PFSK-1 (cell line): ENCODE results near the gene DGKB.

Experiments
- POLR2AphosphoS5 ChIP-seq: IDR thresholded peaks from 2 replicates; pipeline ENCODE4 v1.6.1; 2012; ENCODE audit warnings: low read depth, mild to moderate bottlenecking, control low read depth, low read length, moderate library complexity
- REST ChIP-seq, 2 experiments: IDR thresholded peaks; 2 replicates each; pipeline versions ENCODE4 v1.6.1 to v1.8.0; 2011 to 2012; ENCODE audit warnings: low read depth in 2 of 2, low read length in 2 of 2, control low read depth in 1 of 2, inconsistent platforms in 1 of 2, mild to moderate bottlenecking in 1 of 2, moderate library complexity in 1 of 2; ENCODE audit not compliant: insufficient read depth in 1 of 2
- SIN3A ChIP-seq: IDR thresholded peaks from 2 replicates; pipeline ENCODE4 v1.6.1; 2012; ENCODE audit warnings: mild to moderate bottlenecking, low read length, moderate library complexity, borderline replicate concordance; ENCODE audit not compliant: insufficient read depth
- TAF1 ChIP-seq: IDR thresholded peaks from 2 replicates; pipeline ENCODE4 v1.6.1; 2012; ENCODE audit warnings: low read length, control low read depth, borderline replicate concordance; ENCODE audit not compliant: insufficient read depth

- TF ChIP-seq REST (IDR thresholded peaks at IDR 0.05; ENCODE audit: insufficient read depth in 1 of 2, low read depth in 2 of 2, low read length in 2 of 2) (no peak), POLR2AphosphoS5 (no peak), SIN3A (no peak), TAF1 (no peak)
These were observed 161.9 kb downstream of the DGKB start for GRCh38 chr7:14740606-14741005.
